GM19452 (cell line): ENCODE results near the gene MMRN2.
"Not testable (repeated sequence)": the region's sequence is repeated elsewhere in the genome, so short reads cannot be mapped to it uniquely, and the experiment has no call there.

Source experiments
- ATAC-seq: cut with Tn5 transposase; IDR thresholded peaks from one replicate; pipeline ENCODE4 v1.9.1; 2021; ENCODE audit not compliant: unreplicated experiment

Gene MMRN2

GRCh38 chr10:86957471-86958115 is at the start of gene MMRN2:
TSS of gene MMRN2 (minus strand) at chr10:86957615. CDS start at chr10:86957541, 74 bp downstream.
- no peak for ATAC-seq

GRCh38 chr10:87007124-87007523 is 49.7 kb upstream of the MMRN2 start:
- not testable (repeated sequence) for ATAC-seq

- ATAC-seq = no peak
Observed at GRCh38 chr10:87000491-87000890, 43.1 kb upstream of the MMRN2 start.

- ATAC-seq = not testable (repeated sequence)
Observed at GRCh38 chr10:86999802-87000403, 42.5 kb upstream of the MMRN2 start.

GRCh38 chr10:86992929-86993328 is 35.5 kb upstream of the MMRN2 start:
- ATAC-seq = no peak

GRCh38 chr10:86992456-86992855 is 35.0 kb upstream of the MMRN2 start:
- no peak for ATAC-seq

GRCh38 chr10:86991362-86991761 is 33.9 kb upstream of the MMRN2 start:
- not testable (repeated sequence) for ATAC-seq

- ATAC-seq = no peak
Observed at GRCh38 chr10:86988520-86988919, 31.1 kb upstream of the MMRN2 start.

GRCh38 chr10:86984498-86984897 is 27.1 kb upstream of the MMRN2 start:
- not testable (repeated sequence) for ATAC-seq

- ATAC-seq = no peak
Observed at GRCh38 chr10:86981716-86982115, 24.3 kb upstream of the MMRN2 start.

- ATAC-seq = not testable (repeated sequence)
Observed at GRCh38 chr10:86981020-86981419, 23.6 kb upstream of the MMRN2 start.

- ATAC-seq = no peak
Observed at GRCh38 chr10:86979977-86980448, 22.6 kb upstream of the MMRN2 start.

- ATAC-seq = no peak
Observed at GRCh38 chr10:86979296-86979818, 21.9 kb upstream of the MMRN2 start.

- ATAC-seq = not testable (repeated sequence)
Observed at GRCh38 chr10:86978457-86978856, 21.0 kb upstream of the MMRN2 start.

- ATAC-seq = no peak
Observed at GRCh38 chr10:86976362-86977056, 19.1 kb upstream of the MMRN2 start.

GRCh38 chr10:86974484-86974883 is 17.1 kb upstream of the MMRN2 start:
- no peak for ATAC-seq

- ATAC-seq = no peak
Observed at GRCh38 chr10:86972613-86973380, 15.4 kb upstream of the MMRN2 start.

GRCh38 chr10:86971232-86971991 is 14.0 kb upstream of the MMRN2 start:
- peak; percentile 80 for ATAC-seq

GRCh38 chr10:86970982-86971231 is 13.5 kb upstream of the MMRN2 start:
- ATAC-seq = no peak

GRCh38 chr10:86970162-86970981 is 13.0 kb upstream of the MMRN2 start:
- ATAC-seq = no peak
